Gastrocnemius medialis (tissue), 4 donors: Measurements from ENCODE around the gene FKBP1A.
A peak's percentile ranks its signal among the peaks of the same experiment; 100 is the strongest.

Experiments
- POLR2A ChIP-seq, 2 donors: fragments of 450-650 bp; IDR thresholded peaks; one replicate each; pipeline ENCODE4 v1.6.1; 2017; ENCODE audit warnings: antibody characterized with exemption in 2 of 2, mild to moderate bottlenecking in 2 of 2, moderate library complexity in 2 of 2
- TF ChIP-seq, protein P1 (sequence below), 5 experiments: fragments of 450-650 bp in 3 of 5; fragments of 200-600 bp in 2 of 5; sonication (generic) in 2 of 5; IDR thresholded peaks in 4 of 5; conservative IDR thresholded peaks in 1 of 5; 1 replicate in 4 of 5; 2 replicates in 1 of 5; pipeline ENCODE4 v1.5.1; 2016 to 2019; ENCODE audit warnings: antibody characterized with exemption in 5 of 5, mild to moderate bottlenecking in 3 of 5, moderate library complexity in 3 of 5

- TF ChIP-seq, protein P1, sequence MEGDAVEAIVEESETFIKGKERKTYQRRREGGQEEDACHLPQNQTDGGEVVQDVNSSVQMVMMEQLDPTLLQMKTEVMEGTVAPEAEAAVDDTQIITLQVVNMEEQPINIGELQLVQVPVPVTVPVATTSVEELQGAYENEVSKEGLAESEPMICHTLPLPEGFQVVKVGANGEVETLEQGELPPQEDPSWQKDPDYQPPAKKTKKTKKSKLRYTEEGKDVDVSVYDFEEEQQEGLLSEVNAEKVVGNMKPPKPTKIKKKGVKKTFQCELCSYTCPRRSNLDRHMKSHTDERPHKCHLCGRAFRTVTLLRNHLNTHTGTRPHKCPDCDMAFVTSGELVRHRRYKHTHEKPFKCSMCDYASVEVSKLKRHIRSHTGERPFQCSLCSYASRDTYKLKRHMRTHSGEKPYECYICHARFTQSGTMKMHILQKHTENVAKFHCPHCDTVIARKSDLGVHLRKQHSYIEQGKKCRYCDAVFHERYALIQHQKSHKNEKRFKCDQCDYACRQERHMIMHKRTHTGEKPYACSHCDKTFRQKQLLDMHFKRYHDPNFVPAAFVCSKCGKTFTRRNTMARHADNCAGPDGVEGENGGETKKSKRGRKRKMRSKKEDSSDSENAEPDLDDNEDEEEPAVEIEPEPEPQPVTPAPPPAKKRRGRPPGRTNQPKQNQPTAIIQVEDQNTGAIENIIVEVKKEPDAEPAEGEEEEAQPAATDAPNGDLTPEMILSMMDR (IDR thresholded peaks at IDR 0.05 in 4 of 5, conservative IDR thresholded peaks at IDR 0.05 in 1 of 5): no peak
- TF ChIP-seq POLR2A (IDR thresholded peaks at IDR 0.05): peak; percentile 78 to 87
Observed at GRCh38 chr20:1330075-1330830, 62.6 kb downstream of the FKBP1A start.
